Kidney epithelial cell (primary cell): ENCODE measurements around the gene RNF138. TPM values are rescaled to one million over a fixed set of nuclear protein-coding genes. Genes with fewer than 3 reads are reported as not detected.

Experiments
- DNase-seq: peaks from one replicate; pipeline ENCODE4 v3.0.0-alpha.2; 2010; ENCODE audit warnings: low read depth
- H3K27me3 ChIP-seq: 2 replicates; pipeline ENCODE4 v1.6.0; 2011; ENCODE audit warnings: low read length; ENCODE audit not compliant: control insufficient read depth, insufficient read depth
- H3K36me3 ChIP-seq: 2 replicates; pipeline ENCODE4 v1.5.1; 2011; ENCODE audit warnings: low read length; ENCODE audit not compliant: control insufficient read depth, insufficient read depth
- H3K4me3 ChIP-seq: 2 replicates; pipeline ENCODE4 v1.5.1; 2011; ENCODE audit warnings: low read depth, mild to moderate bottlenecking, control low read depth, low read length
- CTCF ChIP-seq: IDR thresholded peaks from 2 replicates; pipeline ENCODE4 v1.5.1; 2011; ENCODE audit warnings: mild to moderate bottlenecking, moderate library complexity, low read length, control low read depth, inconsistent platforms; ENCODE audit not compliant: insufficient read depth, poor library complexity, severe bottlenecking
- total RNA-seq: library from RNA; depleted of rRNA; stranded (reverse); fragments of >200 nt; gene quantifications from 2 replicates; pipeline ENCODE4 v1.2.3, GENCODE V29; 2015

RNF138 gene
- total RNA-seq, 1 donor from 2014 or later: 18.6 TPM

- TF ChIP-seq CTCF: no peak
Measured at GRCh38 chr18:32092422-32093101, 888 bp downstream of the RNF138 start.

GRCh38 chr18:32093102-32093511 lies 1.4 kb downstream of the RNF138 start:
- no peak for TF ChIP-seq CTCF
- Histone ChIP-seq H3K27me3 (no peaks in the 10 kb centered on the region), H3K4me3 (peak overlapping the region; percentile 95), H3K36me3 (no peaks in the 10 kb centered on the region)
- no peak for DNase-seq

More at GRCh38 chr18:32092422-32093101, 888 bp downstream of the RNF138 start:
- Histone ChIP-seq H3K4me3 (peak overlapping the region; percentile 95), H3K27me3 (no peaks in the 10 kb centered on the region), H3K36me3 (no peaks in the 10 kb centered on the region)
- DNase-seq: peak; percentile 68

DNA sequence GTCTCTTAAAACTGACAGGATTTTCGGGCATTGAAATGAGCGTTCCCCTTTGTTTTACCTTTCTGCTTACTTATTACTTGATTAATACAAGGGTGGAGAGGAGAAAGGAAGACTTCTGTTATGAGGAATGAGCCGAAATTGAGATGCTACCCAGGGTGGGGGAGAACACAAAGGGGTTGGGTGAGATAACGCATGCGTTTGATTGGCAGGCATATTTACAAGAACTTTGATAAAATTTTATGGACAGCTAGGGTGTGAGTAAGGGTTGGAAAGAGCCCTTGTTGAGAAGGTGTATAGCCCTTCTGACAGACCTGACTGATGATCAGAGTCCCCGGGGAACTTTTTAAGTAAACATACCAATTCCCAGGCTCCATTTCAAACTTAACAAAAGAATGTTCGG lies 1.8 kb downstream of the RNF138 start:
- no peak for TF ChIP-seq CTCF
- no peaks in the 10 kb centered on the region for H3K27me3 ChIP-seq
- DNase-seq: no peak
- peak overlapping the region; percentile 95 for H3K4me3 ChIP-seq
- H3K36me3 ChIP-seq: no peaks in the 10 kb centered on the region

DNA sequence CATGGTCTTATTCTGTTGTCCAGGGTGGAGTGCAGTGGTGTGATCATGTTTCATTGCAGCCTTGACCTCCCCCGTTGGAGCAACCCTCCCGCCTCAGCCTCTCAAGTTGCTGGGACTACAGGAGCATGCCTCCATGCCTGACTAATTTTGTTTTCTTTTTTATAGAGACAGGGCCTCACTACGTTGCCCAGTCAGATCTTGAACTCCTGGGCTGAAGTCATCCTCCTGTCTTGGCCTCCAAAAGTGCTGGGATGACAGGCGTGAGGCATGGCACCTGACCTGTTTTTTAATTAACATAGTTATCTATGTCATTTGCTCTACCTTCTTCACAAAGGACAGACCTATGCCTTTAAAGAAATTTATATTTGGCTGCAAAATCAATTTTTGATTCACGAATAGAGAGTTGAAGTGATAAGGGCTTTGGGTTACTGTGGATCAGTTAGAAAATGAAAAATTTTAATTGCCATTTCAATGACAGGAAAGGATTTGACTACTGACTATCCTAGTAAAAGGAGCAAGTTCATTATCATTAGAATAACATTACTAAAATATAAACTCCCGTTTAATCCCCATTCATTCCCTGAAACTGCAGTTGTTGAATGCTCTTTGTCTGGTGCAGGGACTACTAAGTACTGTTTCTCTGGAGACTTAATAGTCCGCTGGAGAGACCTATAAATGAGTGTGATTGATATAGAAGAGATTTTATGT lies 3.7 kb downstream of the RNF138 start:
- no peak for DNase-seq
- H3K27me3 ChIP-seq: no peaks in the 10 kb centered on the region
- no peaks in the 10 kb centered on the region for H3K36me3 ChIP-seq
- TF ChIP-seq CTCF: no peak
- no peak overlapping the region for H3K4me3 ChIP-seq

GRCh38 chr18:32095900-32096229 lies 4.2 kb downstream of the RNF138 start:
- Histone ChIP-seq H3K4me3 (no peak overlapping the region), H3K27me3 (no peaks in the 10 kb centered on the region), H3K36me3 (no peaks in the 10 kb centered on the region)
- no peak for DNase-seq
- TF ChIP-seq CTCF: no peak
